HG03571 (cell line): ENCODE data around the gene MPV17.
"Not testable (repeated sequence)": the region's sequence is repeated elsewhere in the genome, so short reads cannot be mapped to it uniquely, and the experiment has no call there.

ENCODE experiments used
- ATAC-seq: cut with Tn5 transposase; IDR thresholded peaks from one replicate; pipeline ENCODE4 v1.9.1; 2021; ENCODE audit not compliant: unreplicated experiment

The MPV17 gene

GRCh38 chr2:27300606-27301005 lies 22.3 kb downstream of the MPV17 start:
- ATAC-seq, result not testable (repeated sequence)

- no peak for ATAC-seq
Measured at GRCh38 chr2:27298391-27299080, 24.4 kb downstream of the MPV17 start.

- no peak for ATAC-seq
Measured at GRCh38 chr2:27297195-27297594, 25.7 kb downstream of the MPV17 start.

GRCh38 chr2:27296481-27296880 lies 26.4 kb downstream of the MPV17 start:
- ATAC-seq, result no peak

- no peak for ATAC-seq
Measured at GRCh38 chr2:27294928-27295327, 28.0 kb downstream of the MPV17 start.

GRCh38 chr2:27291865-27292264 lies 31.0 kb downstream of the MPV17 start:
- no peak for ATAC-seq

- no peak for ATAC-seq
Measured at GRCh38 chr2:27290549-27290948, 32.3 kb downstream of the MPV17 start.

GRCh38 chr2:27288610-27289009 lies 34.3 kb downstream of the MPV17 start:
- ATAC-seq, result no peak

- no peak for ATAC-seq
Measured at GRCh38 chr2:27285481-27285880, 37.4 kb downstream of the MPV17 start.

GRCh38 chr2:27284996-27285395 lies 37.9 kb downstream of the MPV17 start:
- no peak for ATAC-seq

GRCh38 chr2:27282892-27283291 lies 40.0 kb downstream of the MPV17 start:
- ATAC-seq, result no peak

- no peak for ATAC-seq
Measured at GRCh38 chr2:27281855-27282559, 40.9 kb downstream of the MPV17 start, which contains the start of gene TRIM54. Gene TRIM54, plus strand, starts transcription at chr2:27282429. Its CDS starts 303 bp downstream, at chr2:27282732.

- ATAC-seq, result no peak
Measured at GRCh38 chr2:27281442-27281841, 41.5 kb downstream of the MPV17 start.

GRCh38 chr2:27280826-27281225 lies 42.1 kb downstream of the MPV17 start:
- no peak for ATAC-seq

GRCh38 chr2:27278010-27278409 lies 44.9 kb downstream of the MPV17 start:
- no peak for ATAC-seq

- ATAC-seq, result no peak
Measured at GRCh38 chr2:27275211-27276150, 47.4 kb downstream of the MPV17 start, which contains the start of gene DNAJC5G. Gene DNAJC5G, plus strand, starts transcription at chr2:27275433. Its CDS starts 1,296 bp downstream, at chr2:27276729.

- not testable (repeated sequence) for ATAC-seq
Measured at GRCh38 chr2:27272537-27273522, 50.1 kb downstream of the MPV17 start.

- no peak for ATAC-seq
Measured at GRCh38 chr2:27271631-27272340, 51.1 kb downstream of the MPV17 start.

GRCh38 chr2:27270670-27271069 lies 52.2 kb downstream of the MPV17 start:
- no peak for ATAC-seq
